AG08395 (cell line): Measurements from ENCODE around the gene COMMD9.

Source experiments
- DNase-seq: peaks from one replicate; pipeline ENCODE4 v3.0.0; 2012; ENCODE audit warnings: mixed read lengths, low spot score

The COMMD9 gene

GRCh38 chr11:36222831-36223635 lies 66.2 kb downstream of the COMMD9 start:
- no peak for DNase-seq
